ENCODE measurements around the gene CDYL.

CDYL gene

DNA sequence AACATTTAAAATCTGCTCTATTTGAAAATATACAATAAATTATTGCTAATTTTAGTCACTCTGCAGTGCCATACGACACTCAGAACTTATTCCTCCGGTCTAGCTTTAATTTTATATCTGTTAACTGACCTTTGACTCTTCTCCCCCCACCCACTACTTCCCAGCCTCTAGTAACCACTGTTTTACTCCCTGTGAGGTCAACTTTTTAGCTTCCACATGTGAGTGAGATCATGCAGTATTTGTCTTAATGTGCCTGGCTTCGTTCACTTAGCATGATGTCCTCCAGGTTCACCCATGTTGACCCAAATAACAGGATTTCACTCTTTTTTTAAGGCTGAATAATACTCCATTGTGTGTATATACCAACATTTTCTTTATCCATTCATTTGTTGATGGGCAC is 146.9 kb downstream of the CDYL start:
- TF ChIP-seq, protein P1, sequence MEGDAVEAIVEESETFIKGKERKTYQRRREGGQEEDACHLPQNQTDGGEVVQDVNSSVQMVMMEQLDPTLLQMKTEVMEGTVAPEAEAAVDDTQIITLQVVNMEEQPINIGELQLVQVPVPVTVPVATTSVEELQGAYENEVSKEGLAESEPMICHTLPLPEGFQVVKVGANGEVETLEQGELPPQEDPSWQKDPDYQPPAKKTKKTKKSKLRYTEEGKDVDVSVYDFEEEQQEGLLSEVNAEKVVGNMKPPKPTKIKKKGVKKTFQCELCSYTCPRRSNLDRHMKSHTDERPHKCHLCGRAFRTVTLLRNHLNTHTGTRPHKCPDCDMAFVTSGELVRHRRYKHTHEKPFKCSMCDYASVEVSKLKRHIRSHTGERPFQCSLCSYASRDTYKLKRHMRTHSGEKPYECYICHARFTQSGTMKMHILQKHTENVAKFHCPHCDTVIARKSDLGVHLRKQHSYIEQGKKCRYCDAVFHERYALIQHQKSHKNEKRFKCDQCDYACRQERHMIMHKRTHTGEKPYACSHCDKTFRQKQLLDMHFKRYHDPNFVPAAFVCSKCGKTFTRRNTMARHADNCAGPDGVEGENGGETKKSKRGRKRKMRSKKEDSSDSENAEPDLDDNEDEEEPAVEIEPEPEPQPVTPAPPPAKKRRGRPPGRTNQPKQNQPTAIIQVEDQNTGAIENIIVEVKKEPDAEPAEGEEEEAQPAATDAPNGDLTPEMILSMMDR (IDR thresholded peaks at IDR 0.05; ENCODE audit: borderline replicate concordance, insufficient read depth, low read depth, low read length), result no peak
- no peak overlapping the region for H3K4me3 ChIP-seq (ENCODE audit: low read depth, low read length)

DNA sequence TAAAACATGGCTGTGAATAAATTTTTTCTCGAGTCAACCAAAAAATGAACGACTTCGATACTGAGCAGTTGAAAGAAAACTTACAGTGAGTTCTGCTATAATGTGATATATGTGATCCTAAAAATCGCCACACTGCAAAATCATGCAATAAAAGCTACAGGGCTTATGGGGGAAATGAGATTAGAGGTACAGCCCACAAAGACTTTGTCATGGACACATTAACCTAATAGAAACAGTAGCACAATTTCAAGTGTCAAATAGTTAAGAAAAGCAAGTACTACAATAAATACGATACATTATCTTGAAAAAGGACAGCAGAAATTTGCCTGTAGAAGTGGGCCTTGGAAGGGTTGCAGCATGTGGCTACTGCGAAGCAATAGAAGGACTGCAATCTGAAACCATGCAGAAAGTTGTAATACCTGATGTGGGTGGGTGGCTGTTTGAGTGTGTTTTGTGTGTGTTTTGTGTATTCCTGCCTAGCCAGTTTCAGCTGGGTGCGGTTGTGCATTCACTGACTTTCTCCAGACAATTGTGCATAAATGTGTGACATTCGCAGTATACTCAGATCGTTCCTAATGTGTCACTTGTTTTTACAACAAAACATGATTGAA is 148.6 kb downstream of the CDYL start:
- TF ChIP-seq, protein P1 (IDR thresholded peaks at IDR 0.05; ENCODE audit: borderline replicate concordance, insufficient read depth, low read depth, low read length), result no peak
- H3K4me3 ChIP-seq (ENCODE audit: low read depth, low read length), result no peak overlapping the region

DNA sequence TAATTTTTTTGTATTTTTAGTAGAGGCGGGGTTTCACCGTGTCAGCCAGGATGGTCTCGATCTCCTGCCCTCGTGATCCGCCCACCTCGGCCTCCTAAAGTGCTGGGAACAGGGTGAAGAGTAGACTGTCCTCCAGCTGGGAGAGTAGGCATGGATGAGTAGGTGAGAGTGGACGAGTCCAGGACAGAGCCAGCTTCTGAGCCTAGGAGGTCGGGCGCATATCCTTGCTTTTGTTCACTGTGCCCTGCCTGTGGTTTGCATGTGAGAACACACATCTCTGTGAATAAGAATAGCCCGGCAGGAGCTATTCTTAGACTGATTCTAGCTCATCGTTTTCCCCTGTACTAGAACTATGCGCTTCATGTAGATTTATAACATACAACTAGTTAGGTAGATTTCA is 149.4 kb downstream of the CDYL start:
- TF ChIP-seq, protein P1 (IDR thresholded peaks at IDR 0.05; ENCODE audit: borderline replicate concordance, insufficient read depth, low read depth, low read length), result no peak
- no peak overlapping the region for H3K4me3 ChIP-seq (ENCODE audit: low read depth, low read length)

DNA sequence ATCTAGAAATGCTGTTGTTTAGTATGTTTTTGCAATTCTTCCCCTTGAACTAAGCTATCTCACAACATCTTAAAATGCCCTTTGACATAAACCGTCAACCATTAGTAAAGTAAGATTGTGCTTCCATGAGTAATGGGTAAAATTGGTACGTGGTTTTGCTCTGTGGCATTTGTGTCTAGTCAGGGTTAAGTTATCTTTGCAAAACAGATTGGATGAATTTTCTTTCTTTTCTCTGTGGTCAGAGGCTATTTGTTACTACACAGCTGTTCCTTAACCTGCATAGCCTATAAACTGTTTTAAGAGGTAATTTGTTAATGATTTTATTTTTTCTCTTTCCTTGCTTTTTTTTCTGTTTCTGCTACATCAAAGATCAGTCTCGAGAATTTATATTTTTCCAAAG is 152.2 kb downstream of the CDYL start:
- TF ChIP-seq, protein P1 (IDR thresholded peaks at IDR 0.05; ENCODE audit: borderline replicate concordance, insufficient read depth, low read depth, low read length), result no peak
- no peak overlapping the region for H3K4me3 ChIP-seq (ENCODE audit: low read depth, low read length)

DNA sequence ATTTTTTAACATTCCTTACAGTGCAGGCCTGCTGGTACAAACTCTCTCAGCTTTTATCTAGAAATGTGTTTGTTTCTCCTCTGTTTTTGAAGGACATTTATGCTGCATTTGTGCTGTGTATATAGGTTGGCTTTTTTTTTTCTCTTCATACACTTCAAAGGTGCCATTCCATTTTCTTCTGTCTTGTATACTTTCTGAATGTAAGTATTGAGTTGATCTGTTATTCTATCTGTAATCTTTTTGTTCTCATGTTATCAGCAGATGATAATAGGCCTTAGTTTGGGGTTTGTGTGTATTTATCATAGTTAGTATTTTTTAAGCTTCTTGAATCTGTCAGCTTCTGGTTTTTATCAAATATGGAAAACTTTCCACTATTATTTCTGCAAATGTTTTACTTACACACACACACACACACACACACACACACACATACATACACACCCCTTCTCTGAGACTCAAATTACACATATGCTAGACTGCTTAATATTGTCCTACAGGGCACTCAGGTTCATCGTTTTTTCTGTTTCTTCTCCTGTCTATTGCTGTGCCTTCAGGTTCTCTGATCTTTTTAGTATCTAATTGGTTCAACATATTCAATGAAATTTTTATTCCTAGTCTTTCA is 153.0 kb downstream of the CDYL start:
- TF ChIP-seq, protein P1 (IDR thresholded peaks at IDR 0.05; ENCODE audit: borderline replicate concordance, insufficient read depth, low read depth, low read length), result no peak
- H3K4me3 ChIP-seq (ENCODE audit: low read depth, low read length), result no peak overlapping the region

DNA sequence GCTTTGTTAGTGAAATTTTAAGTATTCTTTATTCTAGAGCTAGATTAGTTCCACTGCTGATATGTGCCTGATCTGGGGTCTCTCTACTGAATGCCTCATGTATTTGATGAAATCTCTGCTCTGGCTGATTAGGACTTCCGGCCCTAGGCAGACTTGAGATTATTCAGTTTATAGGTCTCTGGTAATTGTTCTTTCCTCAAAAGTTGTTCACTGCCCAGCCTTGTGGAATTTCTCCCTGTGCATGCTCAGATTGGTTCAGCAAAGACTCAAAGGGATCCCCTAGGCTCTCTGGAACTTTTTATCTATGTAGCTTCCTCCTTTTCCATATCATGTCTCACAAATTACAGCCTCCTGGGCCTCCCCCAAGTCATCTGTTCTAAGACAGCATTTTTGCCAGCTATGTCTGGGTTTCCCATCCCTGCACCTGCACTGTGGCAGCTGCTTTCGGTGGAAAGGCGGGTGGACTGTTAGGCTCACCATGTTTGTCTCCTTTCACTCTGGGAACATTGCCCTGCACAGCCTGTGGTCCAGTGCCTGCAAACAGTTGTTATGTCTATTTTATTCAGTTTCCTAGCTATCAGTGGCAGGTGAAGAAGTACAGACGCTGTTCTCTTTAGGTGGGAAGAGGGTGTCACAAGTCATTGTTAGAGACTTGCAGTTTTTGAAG is 154.0 kb downstream of the CDYL start:
- TF ChIP-seq, protein P1 (IDR thresholded peaks at IDR 0.05; ENCODE audit: borderline replicate concordance, insufficient read depth, low read depth, low read length), result no peak
- no peak overlapping the region for H3K4me3 ChIP-seq (ENCODE audit: low read depth, low read length)
